Astrocyte of the cerebellum (primary cell): ENCODE results near the gene SLC9A5.
A peak's percentile ranks its signal among the peaks of the same experiment; 100 is the strongest.

Experiments
- DNase-seq: peaks from one replicate; pipeline ENCODE4 v3.0.0-alpha.2; 2011; ENCODE audit warnings: low read depth
- H3K4me3 ChIP-seq: 2 replicates; pipeline ENCODE4 v1.5.1; 2011; ENCODE audit warnings: mild to moderate bottlenecking, low read depth, low read length, moderate library complexity
- CTCF ChIP-seq: IDR thresholded peaks from 2 replicates; pipeline ENCODE4 v1.5.1; 2012; ENCODE audit warnings: low read length, low read depth, moderate library complexity, mild to moderate bottlenecking; ENCODE audit errors: missing control alignments
- in situ Hi-C: cut with HindIII; loops from 2 replicates; pipeline ENCODE4 v1.10.0; 2017; ENCODE audit warnings: low sequenced_read_pairs

SLC9A5 gene

GRCh38 chr16:67228034-67228785 is 20.6 kb upstream of the SLC9A5 start:
- in situ Hi-C loops, result no loop called here
- no peak for DNase-seq
- peak overlapping the region; percentile 100 for H3K4me3 ChIP-seq
- TF ChIP-seq CTCF, result no peak

- H3K4me3 ChIP-seq, result no peak overlapping the region
- in situ Hi-C loops, result no loop called here
- DNase-seq, result no peak
- TF ChIP-seq CTCF, result no peak
Measured at GRCh38 chr16:67228905-67229304, 19.9 kb upstream of the SLC9A5 start.

- no peak overlapping the region for H3K4me3 ChIP-seq
- no peak for TF ChIP-seq CTCF
- in situ Hi-C loops, result no loop called here
- no peak for DNase-seq
Measured at GRCh38 chr16:67229906-67230808, 18.6 kb upstream of the SLC9A5 start.

GRCh38 chr16:67230809-67231660 is 17.7 kb upstream of the SLC9A5 start:
- H3K4me3 ChIP-seq, result no peak overlapping the region
- in situ Hi-C loops, result no loop called here
- no peak for TF ChIP-seq CTCF
- no peak for DNase-seq

GRCh38 chr16:67233596-67233995 is 15.2 kb upstream of the SLC9A5 start:
- no peak for TF ChIP-seq CTCF
- DNase-seq, result no peak
- no peak overlapping the region for H3K4me3 ChIP-seq
- in situ Hi-C loops, result no loop called here

GRCh38 chr16:67234180-67234597 is 14.6 kb upstream of the SLC9A5 start:
- TF ChIP-seq CTCF, result no peak
- DNase-seq, result no peak
- in situ Hi-C loops, result no loop called here
- no peak overlapping the region for H3K4me3 ChIP-seq
